Breast epithelium (tissue), 4 donors: Measurements from ENCODE around the gene GNS. TPM values are rescaled to one million over a fixed set of nuclear protein-coding genes. Genes with fewer than 3 reads are reported as not detected.
A peak's percentile ranks its signal among the peaks of the same experiment; 100 is the strongest.

ENCODE experiments used
- DNase-seq, 2 donors: peaks; one replicate each; pipeline ENCODE4 v3.0.0-alpha.2; 2019; ENCODE audit warnings: low spot score in 2 of 2
- H3K27ac ChIP-seq, 2 donors: fragments of 200-600 bp; sonication (generic) in 1 of 2; one replicate each; pipeline ENCODE4 v1.5.1; 2016 to 2019; ENCODE audit warnings: mild to moderate bottlenecking in 1 of 2
- H3K27me3 ChIP-seq, 2 donors: fragments of 200-600 bp; sonication (generic) in 1 of 2; one replicate each; pipeline versions ENCODE4 v1.5.1 to v1.6.0; 2017 to 2019; ENCODE audit warnings: control low read depth in 1 of 2, mild to moderate bottlenecking in 1 of 2
- H3K36me3 ChIP-seq: fragments of 200-600 bp; one replicate; pipeline ENCODE4 v1.5.1; 2019
- H3K4me1 ChIP-seq, 2 donors: fragments of 200-600 bp; sonication (generic); one replicate each; pipeline ENCODE4 v1.5.1; 2016 to 2019; ENCODE audit warnings: control low read depth in 1 of 2
- H3K4me3 ChIP-seq, 3 donors: fragments of 200-600 bp; sonication (generic); 1 replicate in 2 of 3; 2 replicates in 1 of 3; pipeline ENCODE4 v1.5.1; 2016 to 2019; ENCODE audit warnings: mild to moderate bottlenecking in 3 of 3, moderate library complexity in 2 of 3
- H3K9me3 ChIP-seq, 2 donors: fragments of 200-600 bp; sonication (generic) in 1 of 2; one replicate each; pipeline ENCODE4 v1.5.1; 2016 to 2019; ENCODE audit warnings: control low read depth in 1 of 2
- POLR2A ChIP-seq: fragments of 450-650 bp; IDR thresholded peaks from one replicate; pipeline ENCODE4 v1.6.1; 2016; ENCODE audit warnings: antibody characterized with exemption, mild to moderate bottlenecking, moderate library complexity
- POLR2AphosphoS5 ChIP-seq, 3 donors: sonication (generic); formaldehyde crosslinking; IDR thresholded peaks; one replicate each; pipeline ENCODE4 v1.6.1; 2017; ENCODE audit warnings: antibody characterized with exemption in 3 of 3
- intact Hi-C: fragments of 100-400 bp; cut with DNase I; formaldehyde crosslinking; loops from one replicate; pipeline ENCODE4 v1.15.1; 2023; ENCODE audit warnings: low total_unique reads
- total RNA-seq, 3 donors: library from RNA; depleted of rRNA; stranded (reverse); fragments of >200 nt; gene quantifications; one replicate each; pipeline ENCODE4 v1.1.0, GENCODE V29; 2016
- TF ChIP-seq, protein P1 (sequence below), 3 donors: fragments of 450-650 bp; IDR thresholded peaks; one replicate each; pipeline ENCODE4 v1.5.1; 2016 to 2017; ENCODE audit warnings: antibody characterized with exemption in 3 of 3, mild to moderate bottlenecking in 3 of 3, moderate library complexity in 3 of 3

Gene GNS
- total RNA-seq, 3 donors from 2014 or later, result 94.4 to 250 (median 98.6) TPM

DNA sequence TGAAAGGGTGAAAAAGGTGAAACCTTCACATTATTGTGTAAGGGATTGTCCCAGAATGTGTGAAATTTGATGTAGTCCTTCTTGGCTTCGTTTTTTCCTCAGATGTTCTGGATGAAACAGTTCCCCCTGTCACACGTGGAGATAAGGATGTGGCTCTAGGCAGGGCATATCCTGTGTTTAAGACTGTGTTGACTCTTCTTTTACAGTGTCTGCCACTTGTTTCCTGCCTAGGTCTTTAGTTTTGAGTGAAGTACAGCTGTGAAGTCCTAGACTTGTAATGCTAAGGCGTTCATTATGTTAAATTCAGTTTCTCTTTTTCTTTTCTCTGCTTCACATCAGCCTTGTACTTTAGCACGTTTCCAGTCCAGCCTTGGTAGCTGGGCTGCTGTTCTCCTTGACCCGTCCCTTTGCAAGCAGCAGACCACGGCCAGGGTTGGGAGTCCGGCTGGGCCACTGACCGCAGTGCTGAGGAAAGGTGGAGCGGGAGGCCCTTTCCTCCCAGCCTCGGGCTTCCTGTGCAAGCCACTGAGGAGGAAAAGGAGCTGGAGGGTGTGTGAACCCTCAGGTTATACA, 89.8 kb downstream of the GNS start:
- Histone ChIP-seq H3K36me3 (no peaks in the 10 kb centered on the region), H3K9me3 (no peaks in the 10 kb centered on the region), H3K4me1 (peaks cover 0 to 39% of the 10 kb centered on the region in 2 donors), H3K27me3 (no peaks in the 10 kb centered on the region), H3K27ac (peak overlapping the region; percentile 13 to 49), H3K4me3 (peak overlapping the region in 1 of 3 donors; percentile 23)
- no peak for DNase-seq
- intact Hi-C loops, result no loop called here
- TF ChIP-seq POLR2A (no peak), POLR2AphosphoS5 (IDR thresholded peaks at IDR 0.05) (no peak)
- TF ChIP-seq, protein P1, sequence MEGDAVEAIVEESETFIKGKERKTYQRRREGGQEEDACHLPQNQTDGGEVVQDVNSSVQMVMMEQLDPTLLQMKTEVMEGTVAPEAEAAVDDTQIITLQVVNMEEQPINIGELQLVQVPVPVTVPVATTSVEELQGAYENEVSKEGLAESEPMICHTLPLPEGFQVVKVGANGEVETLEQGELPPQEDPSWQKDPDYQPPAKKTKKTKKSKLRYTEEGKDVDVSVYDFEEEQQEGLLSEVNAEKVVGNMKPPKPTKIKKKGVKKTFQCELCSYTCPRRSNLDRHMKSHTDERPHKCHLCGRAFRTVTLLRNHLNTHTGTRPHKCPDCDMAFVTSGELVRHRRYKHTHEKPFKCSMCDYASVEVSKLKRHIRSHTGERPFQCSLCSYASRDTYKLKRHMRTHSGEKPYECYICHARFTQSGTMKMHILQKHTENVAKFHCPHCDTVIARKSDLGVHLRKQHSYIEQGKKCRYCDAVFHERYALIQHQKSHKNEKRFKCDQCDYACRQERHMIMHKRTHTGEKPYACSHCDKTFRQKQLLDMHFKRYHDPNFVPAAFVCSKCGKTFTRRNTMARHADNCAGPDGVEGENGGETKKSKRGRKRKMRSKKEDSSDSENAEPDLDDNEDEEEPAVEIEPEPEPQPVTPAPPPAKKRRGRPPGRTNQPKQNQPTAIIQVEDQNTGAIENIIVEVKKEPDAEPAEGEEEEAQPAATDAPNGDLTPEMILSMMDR (IDR thresholded peaks at IDR 0.05), result no peak

DNA sequence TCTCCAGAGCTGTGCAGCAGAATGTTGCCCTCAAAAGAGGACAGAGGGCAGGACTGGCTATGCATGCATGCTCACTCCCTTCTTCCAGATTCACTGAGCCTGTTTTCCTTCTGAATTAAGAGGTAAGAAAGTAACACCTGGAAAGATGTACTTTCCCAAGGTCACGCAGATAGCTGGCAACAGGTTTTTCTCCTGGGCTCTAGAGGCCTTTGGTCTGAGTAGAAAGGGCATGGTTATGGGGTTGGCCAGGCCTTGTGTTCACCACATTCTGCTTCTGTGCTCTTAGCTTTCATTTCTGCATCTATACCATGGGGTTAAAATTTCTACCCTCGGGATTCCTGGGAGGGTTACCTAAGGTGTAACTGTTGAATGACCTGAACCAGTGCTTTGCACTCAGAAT, 91.4 kb downstream of the GNS start:
- H3K27ac ChIP-seq, result no peak overlapping the region

DNA sequence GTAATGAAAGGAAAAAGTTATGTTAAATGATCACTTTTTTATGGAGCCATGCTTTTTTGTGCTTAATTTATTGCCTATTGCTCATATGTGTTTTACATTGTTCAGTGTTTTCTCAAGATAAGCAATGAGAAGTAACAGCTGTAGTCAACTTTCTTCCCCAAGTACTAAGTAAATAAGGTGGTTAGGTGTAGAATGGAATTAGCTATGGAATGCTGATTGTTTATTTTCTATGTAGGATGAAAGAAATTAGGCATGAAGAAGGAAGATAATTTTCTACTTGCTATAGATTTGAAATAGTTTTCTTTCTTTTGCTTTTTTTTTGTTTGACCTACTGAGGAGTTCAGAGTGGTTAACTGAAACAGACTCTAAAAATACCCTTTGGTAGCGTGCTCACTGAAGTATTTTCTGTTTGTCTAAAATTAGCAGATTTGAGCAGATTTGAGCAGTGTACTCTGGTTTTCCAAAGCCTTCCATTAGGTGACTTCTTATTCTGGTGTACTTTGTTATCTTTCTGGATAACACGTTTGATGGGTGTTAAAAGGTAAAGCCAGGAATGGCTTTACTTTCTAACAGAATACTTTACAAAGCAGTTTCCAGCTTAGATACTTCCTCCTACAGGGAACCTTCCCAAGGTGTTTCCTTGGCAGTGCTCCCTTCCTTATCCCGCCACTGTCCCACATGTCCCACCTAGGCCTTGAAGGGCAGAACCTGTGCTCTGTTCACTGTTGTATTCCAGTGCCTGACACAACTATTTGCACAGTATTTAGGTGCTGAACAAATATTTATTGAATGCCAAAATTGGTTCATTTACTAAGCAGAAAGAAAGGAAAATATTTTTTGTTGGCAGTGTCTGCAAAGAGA, 92.9 kb downstream of the GNS start:
- intact Hi-C loops, result no loop called here
- peaks cover 0 to 26% of the 10 kb centered on the region in 2 donors for H3K4me1 ChIP-seq
- DNase-seq, result no peak

More for the DNA sequence above, 91.4 kb downstream of the GNS start:
- intact Hi-C loops, result no loop called here
- no peak overlapping the region for H3K4me3 ChIP-seq
- no peaks in the 10 kb centered on the region for H3K9me3 ChIP-seq
- no peaks in the 10 kb centered on the region for H3K27me3 ChIP-seq
- TF ChIP-seq POLR2A (no peak), POLR2AphosphoS5 (IDR thresholded peaks at IDR 0.05) (no peak)
- DNase-seq, result no peak
- H3K36me3 ChIP-seq, result no peaks in the 10 kb centered on the region
- H3K4me1 ChIP-seq, result peaks cover 0 to 27% of the 10 kb centered on the region in 2 donors

DNA sequence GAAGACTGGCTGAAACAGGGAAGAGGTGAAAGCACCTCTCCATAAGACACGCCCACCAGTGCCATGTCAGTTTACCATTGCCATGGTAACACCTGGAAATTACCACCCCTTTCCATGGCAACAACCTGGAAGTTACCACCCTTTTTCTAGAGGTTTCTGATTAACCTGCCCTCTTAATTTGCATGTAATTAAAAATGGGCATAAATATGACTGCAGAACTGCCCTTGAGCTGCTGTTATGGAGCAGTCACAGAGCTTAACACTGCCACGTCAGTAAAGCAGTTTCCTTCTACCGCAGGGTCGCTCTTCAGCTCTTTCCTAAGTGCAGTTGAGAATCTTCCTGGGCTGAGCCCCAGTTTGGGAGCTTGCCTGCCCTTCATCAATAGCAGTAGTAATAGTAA, 93.7 kb downstream of the GNS start:
- DNase-seq, result no peak
- Histone ChIP-seq H3K4me1 (peaks cover 0 to 19% of the 10 kb centered on the region in 2 donors), H3K27me3 (no peaks in the 10 kb centered on the region), H3K36me3 (no peaks in the 10 kb centered on the region), H3K9me3 (no peaks in the 10 kb centered on the region), H3K27ac (peak overlapping the region; percentile 17 to 40), H3K4me3 (no peak overlapping the region)
- intact Hi-C loops, result no loop called here
- TF ChIP-seq, protein P1 (IDR thresholded peaks at IDR 0.05), result no peak
- TF ChIP-seq POLR2A (no peak), POLR2AphosphoS5 (IDR thresholded peaks at IDR 0.05) (no peak)

More for the DNA sequence above, 92.9 kb downstream of the GNS start:
- Histone ChIP-seq H3K9me3 (no peaks in the 10 kb centered on the region), H3K4me3 (no peak overlapping the region), H3K36me3 (no peaks in the 10 kb centered on the region), H3K27ac (peak overlapping the region in 1 of 2 donors; percentile 40), H3K27me3 (no peaks in the 10 kb centered on the region)
- TF ChIP-seq POLR2A (no peak), POLR2AphosphoS5 (IDR thresholded peaks at IDR 0.05) (no peak)
- TF ChIP-seq, protein P1 (IDR thresholded peaks at IDR 0.05), result no peak

Other genes with a start within 250 kb of the GNS start
- gene RASSF3, start 148.9 kb downstream of the GNS start, total RNA-seq, result 10 to 100 TPM; 23.4 to 28.4 (median 24.6) TPM
- gene TBC1D30, start 65.2 kb upstream of the GNS start, total RNA-seq, result 10 to 100 TPM in 2 of 3 donors, 1 to 10 TPM in 1; 3.2 to 16.4 (median 11.9) TPM